Neural cell (in vitro differentiated cells): ENCODE results near the gene SRSF1. TPM values are rescaled to one million over a fixed set of nuclear protein-coding genes. Genes with fewer than 3 reads are reported as not detected.
"Not testable (repeated sequence)": the region's sequence is repeated elsewhere in the genome, so short reads cannot be mapped to it uniquely, and the experiment has no call there.

Source experiments
- H2AFZ ChIP-seq: fragments of 200-600, 300-800 bp; sonication (generic), shearing (Covaris generic); 2 replicates; pipeline ENCODE4 v1.6.0; 2014; ENCODE audit warnings: low read depth, mild to moderate bottlenecking, antibody characterized with exemption, low read length, moderate library complexity
- H3F3A ChIP-seq: fragments of 200-600 bp; shearing (Covaris generic); 2 replicates; pipeline ENCODE4 v1.6.1; 2016; ENCODE audit warnings: mild to moderate bottlenecking, moderate library complexity, mixed read lengths, antibody characterized with exemption, low read length; ENCODE audit not compliant: insufficient read depth, poor library complexity, severe bottlenecking
- H3K27ac ChIP-seq: fragments of 200-600, 300-800 bp; sonication (generic), shearing (Covaris generic); 2 replicates; pipeline ENCODE4 v1.5.1; 2014; ENCODE audit warnings: mild to moderate bottlenecking, low read length, moderate library complexity
- H3K27me3 ChIP-seq: fragments of 300-800, 200-600 bp; sonication (generic), shearing (Covaris generic); 2 replicates; pipeline ENCODE4 v1.6.0; 2014; ENCODE audit warnings: mild to moderate bottlenecking, low read depth, low read length, moderate library complexity; ENCODE audit not compliant: insufficient read depth
- H3K36me3 ChIP-seq: fragments of 300-800, 200-600 bp; sonication (generic), shearing (Covaris generic); 2 replicates; pipeline ENCODE4 v1.5.1; 2014; ENCODE audit warnings: mild to moderate bottlenecking, antibody characterized with exemption, low read length, moderate library complexity; ENCODE audit not compliant: insufficient read depth
- H3K4me2 ChIP-seq: fragments of 300-800, 200-600 bp; sonication (generic), shearing (Covaris generic); 2 replicates; pipeline ENCODE4 v1.6.0; 2014; ENCODE audit warnings: mild to moderate bottlenecking, low read length
- H3K4me3 ChIP-seq: fragments of 300-800, 200-600 bp; sonication (generic), shearing (Covaris generic); 2 replicates; pipeline ENCODE4 v1.5.1; 2014; ENCODE audit warnings: mild to moderate bottlenecking, low read length, moderate library complexity
- H3K79me2 ChIP-seq: fragments of 200-600 bp; shearing (Covaris generic); replicated peaks from 2 replicates; pipeline ENCODE4 v1.6.0; 2014; ENCODE audit warnings: mild to moderate bottlenecking, low read length, moderate library complexity; ENCODE audit not compliant: insufficient read depth
- H3K9ac ChIP-seq: fragments of 300-800, 200-600 bp; sonication (generic), shearing (Covaris generic); 2 replicates; pipeline ENCODE4 v1.6.1; 2016; ENCODE audit warnings: mild to moderate bottlenecking, low read length, mixed read lengths
- H3K9me2 ChIP-seq: fragments of 200-600 bp; shearing (Covaris generic); 2 replicates; pipeline ENCODE4 v1.6.1; 2016; ENCODE audit warnings: mild to moderate bottlenecking, low read length, mixed read lengths; ENCODE audit not compliant: insufficient read depth
- H3K9me3 ChIP-seq: fragments of 200-600, 300-800 bp; sonication (generic), shearing (Covaris generic); 2 replicates; pipeline ENCODE4 v1.6.1; 2016; ENCODE audit warnings: mild to moderate bottlenecking, mixed run types, low read length, moderate library complexity, mixed read lengths
- H4K20me1 ChIP-seq: fragments of 200-600 bp; shearing (Covaris generic); 2 replicates; pipeline ENCODE4 v1.6.1; 2016; ENCODE audit warnings: mild to moderate bottlenecking, mixed run types; ENCODE audit not compliant: insufficient read depth
- EP300 ChIP-seq: fragments of 450-650 bp; conservative IDR thresholded peaks from 2 replicates; pipeline ENCODE4 v1.6.1; 2014; ENCODE audit warnings: antibody characterized with exemption, mild to moderate bottlenecking, moderate library complexity; ENCODE audit not compliant: poor library complexity, severe bottlenecking
- EZH2 ChIP-seq: fragments of 200-600, 300-800 bp; shearing (Covaris generic), sonication (generic); IDR thresholded peaks from 2 replicates; pipeline ENCODE4 v1.6.1; 2014; ENCODE audit warnings: antibody characterized with exemption, low read length, borderline replicate concordance, mild to moderate bottlenecking; ENCODE audit not compliant: insufficient read depth, poor library complexity, severe bottlenecking
- MXI1 ChIP-seq: fragments of 450-650 bp; conservative IDR thresholded peaks from 2 replicates; pipeline ENCODE4 v1.6.1; 2014; ENCODE audit warnings: antibody characterized with exemption, mild to moderate bottlenecking; ENCODE audit not compliant: poor library complexity, severe bottlenecking
- POLR2AphosphoS5 ChIP-seq: IDR thresholded peaks from 2 replicates; pipeline ENCODE4 v1.6.1; 2012
- RAD21 ChIP-seq: fragments of 450-650 bp; conservative IDR thresholded peaks from 2 replicates; pipeline ENCODE4 v1.6.1; 2014; ENCODE audit warnings: antibody characterized with exemption, mild to moderate bottlenecking, moderate library complexity
- SMC3 ChIP-seq: fragments of 450-650 bp; conservative IDR thresholded peaks from 2 replicates; pipeline ENCODE4 v1.6.1; 2014; ENCODE audit warnings: antibody characterized with exemption, mild to moderate bottlenecking, moderate library complexity; ENCODE audit not compliant: poor library complexity
- TAF1 ChIP-seq: IDR thresholded peaks from 2 replicates; pipeline ENCODE4 v1.6.1; 2012; ENCODE audit warnings: low read depth
- polyA plus RNA-seq: library from polyadenylated mRNA; depleted of rRNA; stranded (reverse); fragments of >200 nt; gene quantifications from 2 replicates; pipeline ENCODE4 v1.2.3, GENCODE V29; 2014
- TF ChIP-seq, protein P1 (sequence below): fragments of 450-650 bp; IDR thresholded peaks from 2 replicates; pipeline ENCODE4 v1.5.1; 2014; ENCODE audit warnings: antibody characterized with exemption, mild to moderate bottlenecking, moderate library complexity; ENCODE audit not compliant: poor library complexity, severe bottlenecking
- TF ChIP-seq, protein P2 (sequence below): IDR thresholded peaks from 2 replicates; pipeline ENCODE4 v1.6.1; 2012; ENCODE audit warnings: borderline replicate concordance

SRSF1 gene
- polyA plus RNA-seq, 1 donor from 2014 or later, result 380 TPM

DNA sequence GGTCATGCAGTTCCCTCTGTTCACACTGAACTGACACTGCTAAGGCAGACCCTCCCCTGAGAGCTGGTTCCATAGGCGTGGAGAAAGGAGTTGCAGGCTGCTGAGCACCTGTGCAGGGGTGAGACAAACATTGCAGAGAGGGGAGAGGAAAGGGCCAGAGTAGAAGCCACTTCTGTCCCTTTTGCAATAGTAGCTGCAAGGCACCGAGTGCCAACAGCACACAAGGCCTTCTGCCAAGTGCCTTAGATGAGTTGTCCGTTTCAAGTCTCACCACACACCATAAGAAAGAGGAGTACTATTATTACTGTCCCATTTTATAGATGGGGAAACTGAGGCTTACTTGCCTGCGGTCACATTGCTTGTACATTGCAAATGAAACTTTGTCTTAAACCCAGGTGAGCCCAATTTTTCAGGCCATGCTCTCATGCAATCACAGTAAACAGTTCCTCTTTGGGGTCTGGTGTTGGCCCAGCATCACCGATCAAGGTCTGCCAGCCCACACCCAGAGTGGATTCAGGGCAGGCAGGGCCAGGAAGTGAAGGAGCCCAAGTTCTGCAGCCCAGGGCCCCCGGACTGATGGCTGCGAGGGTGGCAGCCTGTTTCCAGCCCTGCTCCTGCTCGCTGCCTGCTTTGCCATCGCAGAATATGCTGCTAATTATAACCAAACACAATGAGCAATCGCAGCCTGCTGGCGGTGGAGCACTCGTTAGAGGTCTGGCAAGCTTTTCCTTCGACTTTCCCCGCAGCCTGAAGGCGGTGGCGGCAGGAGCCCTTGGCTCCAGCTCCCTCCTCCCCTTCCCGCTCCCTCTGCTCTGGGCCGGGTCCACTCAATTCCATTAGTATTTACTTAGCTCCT lies 39.4 kb upstream of the SRSF1 start:
- TF ChIP-seq SMC3, result no peak
- TF ChIP-seq RAD21, result no peak
- TF ChIP-seq, protein P1, sequence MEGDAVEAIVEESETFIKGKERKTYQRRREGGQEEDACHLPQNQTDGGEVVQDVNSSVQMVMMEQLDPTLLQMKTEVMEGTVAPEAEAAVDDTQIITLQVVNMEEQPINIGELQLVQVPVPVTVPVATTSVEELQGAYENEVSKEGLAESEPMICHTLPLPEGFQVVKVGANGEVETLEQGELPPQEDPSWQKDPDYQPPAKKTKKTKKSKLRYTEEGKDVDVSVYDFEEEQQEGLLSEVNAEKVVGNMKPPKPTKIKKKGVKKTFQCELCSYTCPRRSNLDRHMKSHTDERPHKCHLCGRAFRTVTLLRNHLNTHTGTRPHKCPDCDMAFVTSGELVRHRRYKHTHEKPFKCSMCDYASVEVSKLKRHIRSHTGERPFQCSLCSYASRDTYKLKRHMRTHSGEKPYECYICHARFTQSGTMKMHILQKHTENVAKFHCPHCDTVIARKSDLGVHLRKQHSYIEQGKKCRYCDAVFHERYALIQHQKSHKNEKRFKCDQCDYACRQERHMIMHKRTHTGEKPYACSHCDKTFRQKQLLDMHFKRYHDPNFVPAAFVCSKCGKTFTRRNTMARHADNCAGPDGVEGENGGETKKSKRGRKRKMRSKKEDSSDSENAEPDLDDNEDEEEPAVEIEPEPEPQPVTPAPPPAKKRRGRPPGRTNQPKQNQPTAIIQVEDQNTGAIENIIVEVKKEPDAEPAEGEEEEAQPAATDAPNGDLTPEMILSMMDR, result no peak
- TF ChIP-seq POLR2AphosphoS5, result no peak
- TF ChIP-seq TAF1, result no peak
- no peak for TF ChIP-seq MXI1
- TF ChIP-seq, protein P2, sequence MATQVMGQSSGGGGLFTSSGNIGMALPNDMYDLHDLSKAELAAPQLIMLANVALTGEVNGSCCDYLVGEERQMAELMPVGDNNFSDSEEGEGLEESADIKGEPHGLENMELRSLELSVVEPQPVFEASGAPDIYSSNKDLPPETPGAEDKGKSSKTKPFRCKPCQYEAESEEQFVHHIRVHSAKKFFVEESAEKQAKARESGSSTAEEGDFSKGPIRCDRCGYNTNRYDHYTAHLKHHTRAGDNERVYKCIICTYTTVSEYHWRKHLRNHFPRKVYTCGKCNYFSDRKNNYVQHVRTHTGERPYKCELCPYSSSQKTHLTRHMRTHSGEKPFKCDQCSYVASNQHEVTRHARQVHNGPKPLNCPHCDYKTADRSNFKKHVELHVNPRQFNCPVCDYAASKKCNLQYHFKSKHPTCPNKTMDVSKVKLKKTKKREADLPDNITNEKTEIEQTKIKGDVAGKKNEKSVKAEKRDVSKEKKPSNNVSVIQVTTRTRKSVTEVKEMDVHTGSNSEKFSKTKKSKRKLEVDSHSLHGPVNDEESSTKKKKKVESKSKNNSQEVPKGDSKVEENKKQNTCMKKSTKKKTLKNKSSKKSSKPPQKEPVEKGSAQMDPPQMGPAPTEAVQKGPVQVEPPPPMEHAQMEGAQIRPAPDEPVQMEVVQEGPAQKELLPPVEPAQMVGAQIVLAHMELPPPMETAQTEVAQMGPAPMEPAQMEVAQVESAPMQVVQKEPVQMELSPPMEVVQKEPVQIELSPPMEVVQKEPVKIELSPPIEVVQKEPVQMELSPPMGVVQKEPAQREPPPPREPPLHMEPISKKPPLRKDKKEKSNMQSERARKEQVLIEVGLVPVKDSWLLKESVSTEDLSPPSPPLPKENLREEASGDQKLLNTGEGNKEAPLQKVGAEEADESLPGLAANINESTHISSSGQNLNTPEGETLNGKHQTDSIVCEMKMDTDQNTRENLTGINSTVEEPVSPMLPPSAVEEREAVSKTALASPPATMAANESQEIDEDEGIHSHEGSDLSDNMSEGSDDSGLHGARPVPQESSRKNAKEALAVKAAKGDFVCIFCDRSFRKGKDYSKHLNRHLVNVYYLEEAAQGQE, result no peak
- TF ChIP-seq EZH2, result no peak
- no peak for TF ChIP-seq EP300
- Histone ChIP-seq H3K79me2 (no peaks in the 10 kb centered on the region), H3K36me3 (no peaks in the 10 kb centered on the region), H4K20me1 (no peaks in the 10 kb centered on the region), H3K27me3 (no peaks in the 10 kb centered on the region), H2AFZ (no peak overlapping the region), H3K9ac (no peak overlapping the region), H3K27ac (no peak overlapping the region), H3K4me2 (no peak overlapping the region), H3K9me3 (no peaks in the 10 kb centered on the region), H3K4me3 (no peak overlapping the region), H3K9me2 (no peaks in the 10 kb centered on the region), H3F3A (no peaks in the 10 kb centered on the region)

DNA sequence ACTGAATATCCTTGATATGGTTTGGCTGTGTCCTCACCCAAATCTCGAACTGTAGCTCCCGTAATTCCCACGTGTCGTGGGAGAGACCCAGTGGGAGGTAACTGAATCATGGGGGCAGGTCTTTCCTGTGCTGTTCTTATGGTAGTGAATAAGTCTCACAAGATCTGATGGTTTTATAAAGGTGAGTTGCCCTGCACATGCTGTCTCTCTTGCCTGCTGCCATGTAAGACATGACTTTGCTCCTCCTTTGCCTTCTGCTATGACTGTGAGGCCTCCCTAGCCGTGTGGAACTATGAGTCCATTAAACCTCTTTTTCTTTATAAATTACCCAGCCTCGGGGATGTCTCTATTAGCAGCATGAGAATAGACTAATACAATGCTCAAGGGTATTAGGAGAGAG lies 37.2 kb upstream of the SRSF1 start:
- H3K79me2 ChIP-seq, H3K9me3 ChIP-seq, H3F3A ChIP-seq, H3K27me3 ChIP-seq, H3K36me3 ChIP-seq, H3K9me2 ChIP-seq, H3K4me2 ChIP-seq, H3K27ac ChIP-seq, H2AFZ ChIP-seq, H3K9ac ChIP-seq, H4K20me1 ChIP-seq, H3K4me3 ChIP-seq: not testable (repeated sequence)
